HepG2 (cell line): ENCODE results near the gene ACTR10. TPM values are rescaled to one million over a fixed set of nuclear protein-coding genes. Genes with fewer than 3 reads are reported as not detected.

Experiments
- ATAC-seq: fragments of 200-7000 bp; cut with Tn5 transposase; 3 replicates; pipeline ENCODE4 v1.9.1; 2020; ENCODE audit warnings: mild to moderate bottlenecking, moderate library complexity
- BruUV-seq: library from RNA; stranded (reverse); fragments of 400-500 nt; replicated peaks from 2 replicates; lab custom pipeline; 2021; lab: Mats Ljungman, UMichigan
- CTCF ChIA-PET: fragments of 300-600 bp; formaldehyde crosslinking; extraction: SDS; loops from one replicate; lab custom pipeline; 2021; ENCODE audit warnings: low total read pairs, inconsistent platforms, low intra/inter-chr PET ratio; lab: Yijun Ruan, JAX
- POLR2A ChIA-PET: fragments of 350-600 bp; sonication (Branson Sonifier 250); formaldehyde crosslinking; loops from one replicate; lab custom pipeline; 2020; ENCODE audit warnings: antibody characterized with exemption, inconsistent platforms; lab: Yijun Ruan, JAX
- DNase-seq: peaks from one replicate; pipeline ENCODE4 v3.0.0-alpha.2; 2015; ENCODE audit warnings: low spot score
- FAIRE-seq: peaks from 3 replicates; lab custom pipeline; 2011; peaks lifted over from hg19 to GRCh38; lab: Jason Lieb, UNC
- H2AFZ ChIP-seq: one replicate; pipeline ENCODE4 v1.6.1; 2011; ENCODE audit warnings: low read length, inconsistent platforms
- H3K27ac ChIP-seq: fragments of 300-600 bp; 3 replicates; pipeline ENCODE4 v1.8.0; 2011; ENCODE audit warnings: mixed run types, mild to moderate bottlenecking, mixed read lengths, low read length, inconsistent platforms; ENCODE audit not compliant: insufficient read depth; ENCODE audit errors: extremely low read length
- H3K27me3 ChIP-seq, 2 experiments: fragments of 200-600 bp in 1 of 2; 2 replicates in 1 of 2; 3 replicates in 1 of 2; pipeline versions ENCODE4 v1.6.0 to v1.8.0; 2011; ENCODE audit warnings: low read length in 2 of 2, mild to moderate bottlenecking in 2 of 2, moderate library complexity in 2 of 2, inconsistent platforms in 1 of 2; ENCODE audit not compliant: insufficient read depth in 2 of 2, control insufficient read depth in 1 of 2
- H3K36me3 ChIP-seq, 2 experiments: fragments of 200-600 bp in 1 of 2; replicated peaks in 1 of 2; 2 replicates in 1 of 2; 3 replicates in 1 of 2; pipeline versions ENCODE4 v1.5.1 to v1.8.0; 2011; ENCODE audit warnings: low read length in 2 of 2, inconsistent platforms in 1 of 2; ENCODE audit not compliant: insufficient read depth in 2 of 2, control insufficient read depth in 1 of 2
- H3K4me1 ChIP-seq: 2 replicates; pipeline ENCODE4 v1.5.1; 2012; ENCODE audit warnings: low read length, inconsistent platforms; ENCODE audit not compliant: insufficient read depth
- H3K4me2 ChIP-seq: 2 replicates; pipeline ENCODE4 v1.6.0; 2011; ENCODE audit warnings: low read depth, low read length, inconsistent platforms
- H3K4me3 ChIP-seq, 3 experiments: fragments of 200-600 bp in 1 of 3; sonication (generic), shearing (Covaris generic) in 1 of 3; replicated peaks in 1 of 3; 2 replicates each; pipeline ENCODE4 v1.5.1; 2011 to 2016; ENCODE audit warnings: low read length in 3 of 3, inconsistent platforms in 2 of 3, low read depth in 2 of 3, mild to moderate bottlenecking in 2 of 3, control low read depth in 1 of 3, mixed read lengths in 1 of 3; ENCODE audit not compliant: insufficient read depth in 1 of 3
- H3K79me2 ChIP-seq: one replicate; pipeline ENCODE4 v1.6.1; 2011; ENCODE audit warnings: low read length, inconsistent platforms; ENCODE audit not compliant: insufficient read depth
- H3K9ac ChIP-seq: 2 replicates; pipeline ENCODE4 v1.6.0; 2011; ENCODE audit warnings: mild to moderate bottlenecking, low read depth, low read length, inconsistent platforms; ENCODE audit not compliant: insufficient read depth
- H3K9me3 ChIP-seq: 2 replicates; pipeline ENCODE4 v1.5.1; 2012; ENCODE audit warnings: mild to moderate bottlenecking, low read length
- H4K20me1 ChIP-seq: 2 replicates; pipeline ENCODE4 v1.6.0; 2011; ENCODE audit warnings: inconsistent platforms, mild to moderate bottlenecking, low read length, moderate library complexity; ENCODE audit not compliant: insufficient read depth
- AHDC1 ChIP-seq: sonication (generic); formaldehyde crosslinking; IDR thresholded peaks from 2 replicates; pipeline ENCODE4 v1.5.1; 2020; ENCODE audit warnings: mild to moderate bottlenecking, missing genetic modification reagents, borderline replicate concordance
- ARID5B ChIP-seq: IDR thresholded peaks from 2 replicates; pipeline ENCODE4 v1.4.0; 2020; ENCODE audit warnings: mild to moderate bottlenecking, missing genetic modification reagents
- CEBPB ChIP-seq: IDR thresholded peaks from 2 replicates; pipeline ENCODE4 v1.6.1; 2011; ENCODE audit warnings: low read depth, low read length, improper control_type of control experiment, borderline replicate concordance
- CEBPG ChIP-seq: IDR thresholded peaks from 2 replicates; pipeline ENCODE4 v1.6.1; 2016
- ELF3 ChIP-seq: IDR thresholded peaks from 2 replicates; pipeline ENCODE4 v1.6.1; 2016; ENCODE audit warnings: missing genetic modification reagents, missing compliant biosample characterization
- FOXA3 ChIP-seq: IDR thresholded peaks from 2 replicates; pipeline ENCODE4 v1.6.1; 2016; ENCODE audit warnings: missing genetic modification reagents, missing compliant biosample characterization
- GATAD2A ChIP-seq: IDR thresholded peaks from 2 replicates; pipeline ENCODE4 v1.6.1; 2016
- HMG20A ChIP-seq: IDR thresholded peaks from 2 replicates; pipeline ENCODE4 v1.6.1; 2016; ENCODE audit warnings: borderline replicate concordance
- HNF4A ChIP-seq: sonication (generic); formaldehyde crosslinking; IDR thresholded peaks from 2 replicates; pipeline ENCODE4 v1.4.0; 2020; ENCODE audit warnings: missing genetic modification reagents
- HOXA7 ChIP-seq: sonication (generic); formaldehyde crosslinking; IDR thresholded peaks from 2 replicates; pipeline ENCODE4 v1.8.1; 2022; ENCODE audit warnings: mild to moderate bottlenecking, missing genetic modification reagents, moderate library complexity
- NCOR1 ChIP-seq: fragments of 200-600 bp; sonication (generic); IDR thresholded peaks from 2 replicates; pipeline ENCODE4 v1.7.0; 2017; ENCODE audit warnings: antibody characterized with exemption, low read length, borderline replicate concordance
- NFKB2 ChIP-seq: sonication (generic); formaldehyde crosslinking; IDR thresholded peaks from 2 replicates; pipeline ENCODE4 v1.4.0; 2020; ENCODE audit warnings: missing genetic modification reagents, borderline replicate concordance
- NFYB ChIP-seq: sonication (generic); formaldehyde crosslinking; IDR thresholded peaks from 2 replicates; pipeline ENCODE4 v1.4.0; 2020; ENCODE audit warnings: missing genetic modification reagents
- SAP130 ChIP-seq: IDR thresholded peaks from 2 replicates; pipeline ENCODE4 v1.6.1; 2016; ENCODE audit warnings: low read depth
- in situ Hi-C: cut with HindIII; loops from 2 replicates; pipeline ENCODE4 v1.10.0; 2017; ENCODE audit warnings: low pct_unique_long_range_greater_than_20kb; ENCODE audit not compliant: extremely low pct_ligation_motif_present
- intact Hi-C: fragments of 100-400 bp; cut with micrococcal nuclease; formaldehyde crosslinking; loops from one replicate; pipeline ENCODE4 v1.10.0; 2022; ENCODE audit not compliant: unreplicated experiment
- polyA plus RNA-seq, 8 experiments: library from polyadenylated mRNA; depleted of rRNA in 3 of 8; stranded (reverse) in 7 of 8; unstranded in 1 of 8; fragments of >200 nt; fragmentation: Illumina TruSeq in 4 of 8; extraction: Trizol in 4 of 8; gene quantifications; 2 replicates each; pipeline versions ENCODE4 v1.2.1 to v1.2.3, GENCODE V29; 2011 to 2016; ENCODE audit warnings: low read depth in 4 of 8, missing spikeins in 1 of 8, mixed read lengths in 1 of 8; ENCODE audit not compliant: insufficient read depth in 1 of 8
- total RNA-seq, 5 experiments: library from RNA; depleted of rRNA; stranded (reverse); fragments of >200 nt; fragmentation: Illumina TruSeq; extraction: Trizol; gene quantifications; 2 replicates each; pipeline ENCODE4 v1.2.3, GENCODE V29; 2016; ENCODE audit warnings: low read depth in 1 of 5

The ACTR10 gene
- total and polyA plus RNA-seq, 2 of the 13 experiments (the other 11 are each of a cell fraction or from before 2014, with no cell fraction given): 30.0 to 41.3 TPM

DNA sequence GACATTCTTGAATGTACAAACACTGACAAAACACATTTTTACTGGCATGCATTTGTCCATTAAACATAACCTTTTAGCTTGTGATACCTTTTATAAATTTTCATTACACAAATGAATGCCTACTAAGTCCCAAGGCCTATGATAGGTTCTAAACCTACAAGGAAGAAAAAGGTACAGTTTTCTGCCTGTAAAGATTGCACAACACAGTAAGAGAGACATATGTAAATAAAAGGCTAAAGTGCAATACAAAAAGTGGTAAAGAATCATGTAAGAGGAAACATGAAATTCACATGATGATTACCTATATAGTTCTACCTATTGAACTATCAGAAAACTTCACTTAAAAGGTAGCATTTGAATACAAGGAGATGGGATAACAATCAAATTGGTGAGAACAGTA is 83.8 kb downstream of the ACTR10 start:
- intact Hi-C loops: no loop called here
- peak; percentile 35; the same call in 2 of the 3 replicates for ATAC-seq
- peaks cover 95% of the 10 kb centered on the region for H3K4me1 ChIP-seq
- peaks cover 81% of the 10 kb centered on the region for H3K79me2 ChIP-seq
- peaks cover 8 to 51% of the 10 kb centered on the region in 2 experiments for H3K36me3 ChIP-seq
- peak; percentile 41 for DNase-seq
- no peak overlapping the region for H2AFZ ChIP-seq
- POLR2A ChIA-PET: interaction anchor here (1.2 kb wide), 1 partner anchor 14 kb away, joined by 6 read pairs; the partner anchor contains the start of gene ARID4A
- H3K27ac ChIP-seq: no peak overlapping the region
- H3K27me3 ChIP-seq: no peaks in the 10 kb centered on the region
- no peak overlapping the region for H3K9ac ChIP-seq
- no peak for FAIRE-seq
- 0 out of 2 replicates have a peak overlapping the region, but pooled peaks have one; percentile 8 for H3K4me2 ChIP-seq
- CTCF ChIA-PET: no interaction called here
- H3K9me3 ChIP-seq: no peaks in the 10 kb centered on the region
- H4K20me1 ChIP-seq: no peaks in the 10 kb centered on the region
- in situ Hi-C loops: no loop called here
- no peak overlapping the region for H3K4me3 ChIP-seq
- BruUV-seq: no TSS peak
- TF ChIP-seq NCOR1 (0 out of 2 replicates have a peak, but pooled peaks have one; percentile 34), ELF3 (CRISPR knock-in tag) (peak; percentile 96), FOXA3 (CRISPR knock-in tag) (peak; percentile 41; the same call in 1 of the 2 replicates), CEBPG (peak; percentile 95), HNF4A (CRISPR knock-in tag) (peak; percentile 30; the same call in 1 of the 2 replicates), CEBPB (peak; percentile 96), HMG20A (CRISPR knock-in tag) (peak; percentile 46; the same call in 1 of the 2 replicates), NFYB (CRISPR knock-in tag) (no peak), NFKB2 (CRISPR knock-in tag) (no peak), GATAD2A (CRISPR knock-in tag) (peak; percentile 72), HOXA7 (CRISPR knock-in tag) (no peak), ARID5B (CRISPR knock-in tag) (peak; percentile 61), AHDC1 (CRISPR knock-in tag) (peak; percentile 59; the same call in 1 of the 2 replicates), SAP130 (CRISPR knock-in tag) (peak; percentile 54)
